Measurements from ENCODE around the gene SMG6.

Gene SMG6

GRCh38 chr17:2180768-2181167 is 122.8 kb downstream of the SMG6 start:
- no peak for TF ChIP-seq CTCF (IDR thresholded peaks at IDR 0.05)

GRCh38 chr17:2179615-2180295 is 123.8 kb downstream of the SMG6 start:
- no peak for TF ChIP-seq CTCF (IDR thresholded peaks at IDR 0.05)

GRCh38 chr17:2178798-2179501 is 124.6 kb downstream of the SMG6 start:
- TF ChIP-seq CTCF (IDR thresholded peaks at IDR 0.05): no peak

GRCh38 chr17:2177235-2177811 is 126.3 kb downstream of the SMG6 start:
- TF ChIP-seq CTCF (IDR thresholded peaks at IDR 0.05): no peak

GRCh38 chr17:2176499-2177169 is 127.0 kb downstream of the SMG6 start:
- no peak for TF ChIP-seq CTCF (IDR thresholded peaks at IDR 0.05)

- no peak for TF ChIP-seq CTCF (IDR thresholded peaks at IDR 0.05)
Measured at GRCh38 chr17:2175294-2175628, 128.3 kb downstream of the SMG6 start.

- TF ChIP-seq CTCF (IDR thresholded peaks at IDR 0.05): no peak
Measured at GRCh38 chr17:2174468-2175293, 128.9 kb downstream of the SMG6 start.
